HepG2 (cell line): ENCODE measurements around the gene HORMAD2. TPM values are rescaled to one million over a fixed set of nuclear protein-coding genes. Genes with fewer than 3 reads are reported as not detected.

Experiments used
- AFF4 ChIP-seq: sonication (generic); formaldehyde crosslinking; IDR thresholded peaks from 2 replicates; pipeline ENCODE4 v1.4.0; 2020; ENCODE audit warnings: missing genetic modification reagents
- GABPB1 ChIP-seq: IDR thresholded peaks from 2 replicates; pipeline ENCODE4 v1.6.1; 2016; ENCODE audit warnings: mild to moderate bottlenecking, missing genetic modification reagents, moderate library complexity, missing compliant biosample characterization
- GATAD2A ChIP-seq: IDR thresholded peaks from 2 replicates; pipeline ENCODE4 v1.6.1; 2016
- MAX ChIP-seq: IDR thresholded peaks from 2 replicates; pipeline ENCODE4 v1.6.1; 2012; ENCODE audit warnings: inconsistent platforms
- NCOA2 ChIP-seq: sonication (generic); formaldehyde crosslinking; IDR thresholded peaks from 2 replicates; pipeline ENCODE4 v1.8.0; 2022; ENCODE audit warnings: inconsistent platforms
- PAXIP1 ChIP-seq: sonication (generic); formaldehyde crosslinking; conservative IDR thresholded peaks from 2 replicates; pipeline ENCODE4 v1.4.0; 2020; ENCODE audit warnings: mild to moderate bottlenecking, missing genetic modification reagents, moderate library complexity
- POLR2A ChIP-seq, 2 experiments: IDR thresholded peaks; 2 replicates each; pipeline ENCODE4 v1.6.1; 2011; ENCODE audit warnings: low read depth in 2 of 2, low read length in 2 of 2, mild to moderate bottlenecking in 1 of 2, moderate library complexity in 1 of 2; ENCODE audit not compliant: insufficient read depth in 1 of 2
- PRPF4 ChIP-seq: fragments of 200-400 bp; formaldehyde crosslinking; IDR thresholded peaks from 2 replicates; pipeline ENCODE4 v1.6.1; 2016; ENCODE audit warnings: low read length, low read depth; ENCODE audit not compliant: poor library complexity, severe bottlenecking
- RCOR2 ChIP-seq: IDR thresholded peaks from 2 replicates; pipeline ENCODE4 v1.6.1; 2016; ENCODE audit warnings: missing biosample characterization, missing genetic modification reagents
- RFXANK ChIP-seq: IDR thresholded peaks from 2 replicates; pipeline ENCODE4 v1.6.1; 2016
- UBTF ChIP-seq: sonication (generic); formaldehyde crosslinking; IDR thresholded peaks from 2 replicates; pipeline ENCODE4 v1.4.0; 2020; ENCODE audit warnings: mild to moderate bottlenecking, missing genetic modification reagents
- ZBED4 ChIP-seq: sonication (generic); formaldehyde crosslinking; IDR thresholded peaks from 2 replicates; pipeline ENCODE4 v1.4.0; 2020; ENCODE audit warnings: missing genetic modification reagents, borderline replicate concordance
- ZNF414 ChIP-seq: sonication (generic); formaldehyde crosslinking; IDR thresholded peaks from 2 replicates; pipeline ENCODE4 v1.5.0; 2020; ENCODE audit warnings: missing genetic modification reagents
- polyA plus RNA-seq, 8 experiments: library from polyadenylated mRNA; depleted of rRNA in 3 of 8; stranded (reverse) in 7 of 8; unstranded in 1 of 8; fragments of >200 nt; fragmentation: Illumina TruSeq in 4 of 8; extraction: Trizol in 4 of 8; gene quantifications; 2 replicates each; pipeline versions ENCODE4 v1.2.1 to v1.2.3, GENCODE V29; 2011 to 2016; ENCODE audit warnings: low read depth in 4 of 8, missing spikeins in 1 of 8, mixed read lengths in 1 of 8; ENCODE audit not compliant: insufficient read depth in 1 of 8
- total RNA-seq, 5 experiments: library from RNA; depleted of rRNA; stranded (reverse); fragments of >200 nt; fragmentation: Illumina TruSeq; extraction: Trizol; gene quantifications; 2 replicates each; pipeline ENCODE4 v1.2.3, GENCODE V29; 2016; ENCODE audit warnings: low read depth in 1 of 5

The HORMAD2 gene
- total and polyA plus RNA-seq, 2 of the 13 experiments (the other 11 are each of a cell fraction or from before 2014, with no cell fraction given): not detected

- TF ChIP-seq AFF4 (CRISPR knock-in tag): no peak
- TF ChIP-seq PRPF4: peak; percentile 78
- peak; percentile 55 for TF ChIP-seq NCOA2 (CRISPR knock-in tag)
- no peak; a peak in 1 of 4 replicates for TF ChIP-seq POLR2A (IDR thresholded peaks at IDR 0.05; ENCODE audit: insufficient read depth in 1 of 2, low read depth in 2 of 2, low read length in 2 of 2)
- TF ChIP-seq RFXANK (CRISPR knock-in tag): no peak
- no peak for TF ChIP-seq RCOR2 (CRISPR knock-in tag)
- peak; percentile 74 for TF ChIP-seq GABPB1 (CRISPR knock-in tag)
- peak; percentile 75 for TF ChIP-seq GATAD2A (CRISPR knock-in tag)
- TF ChIP-seq MAX: peak; percentile 95
- no peak for TF ChIP-seq ZNF414 (CRISPR knock-in tag)
- peak; percentile 49; the same call in 1 of the 2 replicates for TF ChIP-seq PAXIP1 (CRISPR knock-in tag)
- TF ChIP-seq ZBED4 (CRISPR knock-in tag): peak; percentile 84; the same call in 1 of the 2 replicates
- TF ChIP-seq UBTF (CRISPR knock-in tag): peak; percentile 43; the same call in 1 of the 2 replicates
These were observed 128.7 kb downstream of the HORMAD2 start (continued) for GRCh38 chr22:30208631-30209603.
